Stimulated activated CD4-positive, alpha-beta T cell treated with anti-CD3 and anti-CD28 coated beads, Interleukin-2, amount 100 ng/mL, for 4 hours (primary cell): Measurements from ENCODE around the gene NR0B2.

Source experiments
- DNase-seq: peaks from one replicate; pipeline ENCODE4 v3.0.0-alpha.2; 2020; ENCODE audit warnings: low read depth

The NR0B2 gene

GRCh38 chr1:26932531-26932930 is 18.8 kb upstream of the NR0B2 start:
- no peak for DNase-seq

DNA sequence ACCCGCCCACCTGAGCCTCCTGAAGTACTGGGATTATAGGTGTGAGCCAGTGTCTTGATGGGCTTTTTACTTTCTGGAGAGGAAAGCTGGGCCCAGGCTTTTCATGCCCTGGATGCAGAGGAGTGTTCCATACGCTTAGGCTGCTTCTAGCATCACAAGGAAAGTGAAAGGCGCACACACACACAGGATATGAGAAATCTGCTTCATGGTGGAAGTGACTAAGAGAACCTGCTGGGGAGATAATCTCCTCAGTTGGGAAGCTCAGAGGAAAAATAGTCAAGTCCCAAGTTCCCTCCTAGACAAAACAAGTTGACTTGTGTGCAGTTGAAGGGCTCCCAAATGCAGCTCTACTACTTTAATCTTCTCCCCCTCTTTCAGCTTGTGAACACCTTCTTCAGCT is 9.9 kb upstream of the NR0B2 start:
- DNase-seq, result no peak

DNA sequence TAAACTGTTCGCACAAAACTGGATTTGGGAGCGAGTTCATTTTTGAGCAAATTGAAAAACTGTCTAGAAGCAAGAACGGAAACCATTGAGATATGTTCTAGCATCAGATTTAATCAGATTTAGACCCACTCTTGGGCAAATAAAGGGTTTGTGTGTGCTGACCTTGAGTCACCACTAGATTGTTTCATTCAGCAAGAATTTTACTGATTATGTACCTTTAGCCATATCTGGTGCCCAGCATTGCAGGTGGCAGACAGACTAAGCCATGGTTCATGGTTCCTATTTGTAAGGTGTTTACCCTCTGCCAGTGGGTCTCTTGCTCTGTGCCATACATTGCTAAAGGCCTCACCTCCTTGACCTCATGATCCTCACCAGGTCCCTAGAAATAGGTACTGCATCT is 9.1 kb upstream of the NR0B2 start:
- no peak for DNase-seq

DNA sequence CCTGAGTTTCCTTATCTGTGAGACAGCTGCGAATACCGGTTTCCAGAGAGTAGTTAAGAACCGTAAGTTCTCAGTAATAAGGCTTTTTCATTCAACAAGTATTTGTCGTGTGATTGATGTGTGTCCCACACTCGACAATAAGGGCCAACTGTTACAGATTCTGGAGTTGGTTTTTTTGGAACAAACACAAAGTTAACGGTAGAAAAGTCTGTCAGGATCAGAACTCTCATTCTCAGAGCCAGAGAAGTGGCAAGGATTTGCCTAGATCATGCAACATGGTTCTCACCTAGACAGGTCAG is 8.6 kb upstream of the NR0B2 start:
- no peak for DNase-seq

- peak; percentile 93 for DNase-seq
These were observed 8.0 kb upstream of the NR0B2 start, which contains the start of gene NUDC for GRCh38 chr1:26921540-26922430. Gene NUDC (plus strand): TSS chr1:26921743. CDS start chr1:26921849, 106 bp downstream.

GRCh38 chr1:26921126-26921539 is 7.4 kb upstream of the NR0B2 start:
- no peak for DNase-seq

- DNase-seq, result no peak
These were observed 1.5 kb upstream of the NR0B2 start for GRCh38 chr1:26915204-26915842.

GRCh38 chr1:26913389-26913753 is 404 bp downstream of the NR0B2 start:
- no peak for DNase-seq

DNA sequence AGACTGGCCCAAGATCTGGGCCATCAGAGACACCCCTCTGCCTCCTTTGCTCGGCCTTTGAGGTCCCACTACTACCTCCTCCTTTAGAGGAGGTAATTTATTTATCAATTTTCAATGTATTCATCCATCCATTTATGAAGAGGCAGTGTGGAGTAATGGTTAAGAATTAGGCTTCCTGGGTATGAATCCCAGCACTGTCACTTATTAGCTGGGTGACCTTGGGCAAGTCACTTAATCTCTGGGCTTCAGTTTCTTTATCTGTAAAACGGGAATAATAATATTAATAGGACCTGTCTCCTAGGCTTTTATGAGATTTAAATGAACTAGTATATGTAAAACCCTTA is 1.7 kb downstream of the NR0B2 start:
- DNase-seq, result no peak

- no peak for DNase-seq
These were observed 2.2 kb downstream of the NR0B2 start for GRCh38 chr1:26911399-26912146.

GRCh38 chr1:26910343-26911160 is 3.2 kb downstream of the NR0B2 start:
- no peak for DNase-seq

- DNase-seq, result no peak
These were observed 3.8 kb downstream of the NR0B2 start for GRCh38 chr1:26909951-26910342.

- no peak for DNase-seq
These were observed 6.5 kb downstream of the NR0B2 start for GRCh38 chr1:26907071-26907917.

GRCh38 chr1:26900815-26901511 is 12.8 kb downstream of the NR0B2 start:
- DNase-seq, result no peak

GRCh38 chr1:26900001-26900814 is 13.6 kb downstream of the NR0B2 start, which contains the start of gene GPATCH3:
Gene GPATCH3 (minus strand): TSS chr1:26900467. CDS start chr1:26900442, 25 bp downstream.
- peak; percentile 84 for DNase-seq

- DNase-seq, result no peak
These were observed 16.4 kb downstream of the NR0B2 start for GRCh38 chr1:26897351-26897750.

GRCh38 chr1:26894263-26894662 is 19.5 kb downstream of the NR0B2 start:
- no peak for DNase-seq

GRCh38 chr1:26890467-26890796 is 23.3 kb downstream of the NR0B2 start:
- no peak for DNase-seq

- DNase-seq, result peak; percentile 65
These were observed 24.0 kb downstream of the NR0B2 start, which contains the start of gene GPN2 for GRCh38 chr1:26889551-26890466. Gene GPN2 (minus strand): TSS chr1:26890283. CDS start chr1:26890096, 187 bp downstream.
